B cell (primary cell): ENCODE data around the gene DNAH12.

Experiments used
- CTCF ChIP-seq: fragments of 200-600 bp; IDR thresholded peaks from one replicate; pipeline ENCODE4 v1.8.0; 2022; ENCODE audit warnings: antibody characterized with exemption, mild to moderate bottlenecking
- EZH2 ChIP-seq: IDR thresholded peaks from 2 replicates; pipeline ENCODE4 v1.6.1; 2012; ENCODE audit warnings: borderline replicate concordance, low read depth, mild to moderate bottlenecking, moderate library complexity, low read length; ENCODE audit not compliant: insufficient read depth, poor library complexity, severe bottlenecking

DNA sequence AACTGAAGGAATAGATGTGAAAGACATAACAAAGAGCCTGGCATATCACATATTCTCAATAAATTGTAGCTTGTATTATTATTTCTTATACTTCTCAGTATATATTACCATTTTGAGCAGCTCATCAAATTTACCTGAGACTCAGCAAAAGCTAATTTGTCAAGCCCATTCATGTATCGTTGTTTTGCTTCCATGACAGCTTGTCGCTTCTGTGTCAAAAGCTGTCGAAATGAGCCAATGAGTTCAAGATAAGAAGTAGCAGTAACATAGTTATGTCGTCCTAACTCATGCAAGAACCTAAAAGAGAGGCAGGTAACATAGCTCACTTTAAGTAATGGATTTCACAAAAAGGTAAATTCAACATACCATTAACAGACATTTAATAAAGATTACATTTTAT lies 157.8 kb downstream of the DNAH12 start:
- TF ChIP-seq CTCF = no peak
- TF ChIP-seq EZH2 = no peak
